Tibial artery (tissue), 4 donors: ENCODE measurements around the gene LMOD2.

ENCODE experiments used
- DNase-seq, 2 donors: peaks; one replicate each; pipeline ENCODE4 v3.0.0-alpha.2; 2019
- H3K27ac ChIP-seq, 2 donors: fragments of 200-600 bp; sonication (generic) in 1 of 2; 1 replicate in 1 of 2; 2 replicates in 1 of 2; pipeline ENCODE4 v1.5.1; 2018 to 2019; ENCODE audit warnings: mild to moderate bottlenecking in 1 of 2
- H3K27me3 ChIP-seq, 2 donors: fragments of 200-600 bp; sonication (generic) in 1 of 2; one replicate each; pipeline versions ENCODE4 v1.5.1 to v1.6.0; 2016 to 2019
- H3K36me3 ChIP-seq, 3 donors: fragments of 200-600 bp; sonication (generic) in 2 of 3; one replicate each; pipeline ENCODE4 v1.5.1; 2016 to 2019; ENCODE audit warnings: mild to moderate bottlenecking in 2 of 3
- H3K4me1 ChIP-seq, 4 donors: fragments of 200-600 bp; sonication (generic) in 2 of 4; 1 replicate in 3 of 4; 2 replicates in 1 of 4; pipeline ENCODE4 v1.5.1; 2016 to 2019
- H3K4me3 ChIP-seq, 2 donors: fragments of 200-600 bp; sonication (generic) in 1 of 2; 1 replicate in 1 of 2; 2 replicates in 1 of 2; pipeline ENCODE4 v1.5.1; 2018 to 2019; ENCODE audit warnings: mild to moderate bottlenecking in 2 of 2
- H3K9me3 ChIP-seq, 3 donors: fragments of 200-600 bp; sonication (generic) in 1 of 3; one replicate each; pipeline ENCODE4 v1.5.1; 2016 to 2019
- intact Hi-C: fragments of 100-400 bp; cut with DNase I; formaldehyde crosslinking; loops from one replicate; pipeline ENCODE4 v1.15.0; 2023; ENCODE audit warnings: low total_unique reads
- TF ChIP-seq, protein P1 (sequence below), 2 experiments: fragments of 200-600 bp in 1 of 2; fragments of 450-650 bp in 1 of 2; IDR thresholded peaks; one replicate each; pipeline ENCODE4 v1.5.1; 2017 to 2019; ENCODE audit warnings: antibody characterized with exemption in 2 of 2, mild to moderate bottlenecking in 1 of 2, moderate library complexity in 1 of 2

The LMOD2 gene

GRCh38 chr7:123663200-123663599 is 7.5 kb downstream of the LMOD2 start:
- Histone ChIP-seq H3K27ac (no peak overlapping the region), H3K27me3 (peaks cover 0 to 6% of the 10 kb centered on the region in 2 donors), H3K4me3 (no peak overlapping the region), H3K36me3 (no peaks in the 10 kb centered on the region), H3K9me3 (no peaks in the 10 kb centered on the region), H3K4me1 (no peaks in the 10 kb centered on the region)
- no peak for DNase-seq
- intact Hi-C loops, result no loop called here
- TF ChIP-seq, protein P1, sequence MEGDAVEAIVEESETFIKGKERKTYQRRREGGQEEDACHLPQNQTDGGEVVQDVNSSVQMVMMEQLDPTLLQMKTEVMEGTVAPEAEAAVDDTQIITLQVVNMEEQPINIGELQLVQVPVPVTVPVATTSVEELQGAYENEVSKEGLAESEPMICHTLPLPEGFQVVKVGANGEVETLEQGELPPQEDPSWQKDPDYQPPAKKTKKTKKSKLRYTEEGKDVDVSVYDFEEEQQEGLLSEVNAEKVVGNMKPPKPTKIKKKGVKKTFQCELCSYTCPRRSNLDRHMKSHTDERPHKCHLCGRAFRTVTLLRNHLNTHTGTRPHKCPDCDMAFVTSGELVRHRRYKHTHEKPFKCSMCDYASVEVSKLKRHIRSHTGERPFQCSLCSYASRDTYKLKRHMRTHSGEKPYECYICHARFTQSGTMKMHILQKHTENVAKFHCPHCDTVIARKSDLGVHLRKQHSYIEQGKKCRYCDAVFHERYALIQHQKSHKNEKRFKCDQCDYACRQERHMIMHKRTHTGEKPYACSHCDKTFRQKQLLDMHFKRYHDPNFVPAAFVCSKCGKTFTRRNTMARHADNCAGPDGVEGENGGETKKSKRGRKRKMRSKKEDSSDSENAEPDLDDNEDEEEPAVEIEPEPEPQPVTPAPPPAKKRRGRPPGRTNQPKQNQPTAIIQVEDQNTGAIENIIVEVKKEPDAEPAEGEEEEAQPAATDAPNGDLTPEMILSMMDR (IDR thresholded peaks at IDR 0.05), result no peak

DNA sequence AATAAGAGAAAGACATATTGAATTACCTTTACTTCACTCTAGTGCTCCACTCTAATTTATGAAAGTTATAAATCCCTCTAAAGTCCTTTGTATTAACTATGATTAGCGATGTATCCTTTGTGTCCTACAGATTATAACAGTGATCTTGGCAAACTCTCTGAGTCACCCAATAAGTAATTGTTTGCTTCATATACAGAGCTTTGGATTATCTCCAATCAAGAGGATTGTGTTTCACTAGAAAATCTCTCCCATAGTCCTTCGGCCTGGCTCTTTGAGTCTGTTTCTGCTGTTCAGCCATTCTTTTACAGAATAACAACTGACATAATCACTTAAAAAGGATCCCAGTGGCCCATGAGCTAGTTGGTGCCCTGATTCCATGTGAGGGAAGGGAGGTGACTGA is 9.5 kb downstream of the LMOD2 start:
- H3K36me3 ChIP-seq, result no peaks in the 10 kb centered on the region
- no peak overlapping the region for H3K27ac ChIP-seq
- DNase-seq, result no peak
- intact Hi-C loops, result no loop called here
- peaks cover 0 to 6% of the 10 kb centered on the region in 2 donors for H3K27me3 ChIP-seq
- TF ChIP-seq, protein P1 (IDR thresholded peaks at IDR 0.05), result no peak
- no peak overlapping the region for H3K4me3 ChIP-seq
- H3K4me1 ChIP-seq, result no peaks in the 10 kb centered on the region
- no peaks in the 10 kb centered on the region for H3K9me3 ChIP-seq

DNA sequence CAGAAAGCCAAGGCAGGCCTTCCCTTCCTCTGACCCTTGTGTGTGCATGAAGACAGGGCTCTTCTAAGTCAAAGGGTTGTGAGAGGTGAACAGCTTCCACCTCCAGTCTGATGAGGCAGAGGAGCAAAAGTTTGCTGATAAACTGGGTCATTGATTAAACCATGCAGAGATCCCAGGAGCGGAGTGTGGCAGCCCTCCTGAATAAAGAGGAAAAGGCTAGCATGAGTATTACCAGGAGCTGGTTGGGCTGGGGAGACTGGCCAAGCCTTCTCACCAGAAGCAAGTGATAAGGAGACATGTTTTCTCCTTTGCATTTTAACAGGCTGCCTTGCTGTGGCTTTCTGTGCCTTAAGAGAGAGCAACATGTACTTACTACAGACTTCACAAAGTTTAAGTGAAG is 10.2 kb downstream of the LMOD2 start:
- no peak overlapping the region for H3K4me3 ChIP-seq
- H3K27ac ChIP-seq, result no peak overlapping the region
- intact Hi-C loops, result no loop called here
- no peak for DNase-seq
- no peaks in the 10 kb centered on the region for H3K36me3 ChIP-seq
- TF ChIP-seq, protein P1 (IDR thresholded peaks at IDR 0.05), result no peak
- peaks cover 0 to 6% of the 10 kb centered on the region in 2 donors for H3K27me3 ChIP-seq
- no peaks in the 10 kb centered on the region for H3K4me1 ChIP-seq
- H3K9me3 ChIP-seq, result no peaks in the 10 kb centered on the region

DNA sequence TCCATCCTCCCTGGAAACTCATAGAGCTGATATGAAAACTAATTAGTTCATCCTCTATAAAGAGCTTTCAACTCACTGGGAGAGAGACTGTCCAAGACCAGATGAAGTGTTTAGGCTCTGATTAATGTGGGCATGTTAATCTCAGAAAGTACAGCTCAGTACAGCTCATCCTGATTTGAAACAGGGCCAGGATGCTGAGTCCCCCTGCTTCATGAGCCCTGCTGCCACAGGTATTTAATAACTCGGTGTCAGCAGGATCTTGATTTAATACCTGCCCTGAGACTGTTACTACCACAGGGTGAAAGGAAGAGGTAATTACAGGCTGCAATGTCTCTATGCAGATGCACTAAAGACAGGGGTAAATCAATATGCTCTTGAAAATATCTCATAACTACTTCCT is 10.8 kb downstream of the LMOD2 start:
- Histone ChIP-seq H3K9me3 (no peaks in the 10 kb centered on the region), H3K4me1 (no peaks in the 10 kb centered on the region), H3K4me3 (no peak overlapping the region), H3K27ac (no peak overlapping the region), H3K27me3 (peaks cover 0 to 6% of the 10 kb centered on the region in 2 donors), H3K36me3 (no peaks in the 10 kb centered on the region)
- TF ChIP-seq, protein P1 (IDR thresholded peaks at IDR 0.05), result no peak
- intact Hi-C loops, result no loop called here
- DNase-seq, result no peak

GRCh38 chr7:123669485-123669884 is 13.8 kb downstream of the LMOD2 start:
- Histone ChIP-seq H3K27ac (no peak overlapping the region), H3K4me3 (no peak overlapping the region), H3K9me3 (no peaks in the 10 kb centered on the region), H3K4me1 (peaks cover 0 to 4% (median 0%) of the 10 kb centered on the region in 4 donors), H3K27me3 (no peaks in the 10 kb centered on the region), H3K36me3 (no peaks in the 10 kb centered on the region)
- no peak for DNase-seq
- TF ChIP-seq, protein P1 (IDR thresholded peaks at IDR 0.05), result no peak
- intact Hi-C loops, result no loop called here

GRCh38 chr7:123673137-123673732 is 17.6 kb downstream of the LMOD2 start:
- peaks cover 0 to 15% (median 0%) of the 10 kb centered on the region in 4 donors for H3K4me1 ChIP-seq
- H3K36me3 ChIP-seq, result no peaks in the 10 kb centered on the region
- no peak for DNase-seq
- H3K9me3 ChIP-seq, result no peaks in the 10 kb centered on the region
- TF ChIP-seq, protein P1 (IDR thresholded peaks at IDR 0.05), result no peak
- H3K27me3 ChIP-seq, result no peaks in the 10 kb centered on the region
- H3K27ac ChIP-seq, result no peak overlapping the region
- no peak overlapping the region for H3K4me3 ChIP-seq
- intact Hi-C loops, result no loop called here
